ELR (cell line): ENCODE measurements around the gene MRPL55.
A peak's percentile ranks its signal among the peaks of the same experiment; 100 is the strongest.

Experiments used
- DNase-seq: peaks from one replicate; pipeline ENCODE4 v3.0.0-alpha.2; 2015; ENCODE audit warnings: low read depth

The MRPL55 gene

DNA sequence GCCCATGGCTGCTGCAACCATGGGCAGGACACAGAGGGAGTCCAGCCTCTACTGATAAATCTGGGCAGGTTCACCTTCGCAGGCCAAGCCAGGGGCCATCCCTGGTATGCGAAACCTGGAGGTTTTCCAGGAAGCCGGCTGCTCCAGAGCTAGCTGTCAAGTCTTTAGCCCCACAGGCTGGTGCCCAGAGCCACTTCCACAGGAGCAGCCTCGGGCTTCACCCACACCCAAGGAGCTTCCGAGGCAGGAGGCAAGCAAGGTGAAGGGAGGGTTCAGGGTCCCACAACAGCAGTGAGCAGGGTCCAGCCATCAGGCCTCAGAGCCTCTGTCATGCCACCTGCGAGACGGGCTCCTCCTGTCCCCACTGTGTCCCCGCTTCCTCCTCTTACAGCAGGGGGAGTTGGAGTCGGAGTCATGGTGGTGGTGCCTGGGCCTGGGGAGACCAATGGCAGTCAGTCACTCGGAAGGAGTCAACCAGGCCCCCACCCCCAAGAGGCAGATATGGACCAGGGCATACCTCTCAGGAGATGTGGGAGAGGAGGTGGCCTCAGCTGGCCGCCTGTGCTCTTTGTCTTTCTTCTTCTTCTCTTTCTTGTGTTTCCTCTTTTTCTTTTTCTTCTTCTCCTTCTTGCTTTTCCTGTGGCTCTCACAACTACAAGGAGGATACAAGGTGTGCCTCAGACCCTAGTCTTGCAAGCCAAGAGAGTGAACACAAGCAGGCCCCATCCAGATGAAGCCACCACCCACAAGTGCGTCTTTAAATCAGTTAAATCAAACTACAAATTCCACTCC is 8.1 kb downstream of the MRPL55 start:
- DNase-seq, result no peak

- no peak for DNase-seq
Measured at GRCh38 chr1:228099331-228099732, 9.8 kb downstream of the MRPL55 start.

GRCh38 chr1:228098323-228098931 is 10.7 kb downstream of the MRPL55 start:
- no peak for DNase-seq

DNA sequence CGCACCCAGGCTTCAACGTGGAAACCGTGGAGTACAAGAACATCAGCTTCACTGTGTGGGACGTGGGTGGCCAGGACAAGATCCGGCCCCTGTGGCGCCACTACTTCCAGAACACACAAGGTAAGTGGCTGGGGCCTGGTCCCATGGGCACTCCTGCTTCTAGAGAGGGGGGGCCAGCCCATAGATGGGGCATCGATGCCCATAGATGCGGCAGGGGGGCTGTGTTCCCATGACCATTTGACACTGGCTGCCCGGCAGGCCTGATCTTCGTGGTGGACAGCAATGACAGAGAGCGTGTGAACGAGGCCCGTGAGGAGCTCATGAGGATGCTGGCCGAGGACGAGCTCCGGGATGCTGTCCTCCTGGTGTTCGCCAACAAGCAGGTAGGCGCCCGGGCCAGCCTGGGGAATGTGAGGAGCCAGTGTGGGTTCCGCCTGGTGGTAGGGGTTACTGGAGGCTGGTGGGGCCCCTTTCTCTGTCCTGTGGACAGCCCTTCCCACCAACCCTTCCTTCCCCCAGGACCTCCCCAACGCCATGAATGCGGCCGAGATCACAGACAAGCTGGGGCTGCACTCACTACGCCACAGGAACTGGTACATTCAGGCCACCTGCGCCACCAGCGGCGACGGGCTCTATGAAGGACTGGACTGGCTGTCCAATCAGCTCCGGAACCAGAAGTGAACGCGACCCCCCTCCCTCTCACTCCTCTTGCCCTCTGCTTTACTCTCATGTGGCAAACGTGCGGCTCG is 11.6 kb downstream of the MRPL55 start:
- no peak for DNase-seq

DNA sequence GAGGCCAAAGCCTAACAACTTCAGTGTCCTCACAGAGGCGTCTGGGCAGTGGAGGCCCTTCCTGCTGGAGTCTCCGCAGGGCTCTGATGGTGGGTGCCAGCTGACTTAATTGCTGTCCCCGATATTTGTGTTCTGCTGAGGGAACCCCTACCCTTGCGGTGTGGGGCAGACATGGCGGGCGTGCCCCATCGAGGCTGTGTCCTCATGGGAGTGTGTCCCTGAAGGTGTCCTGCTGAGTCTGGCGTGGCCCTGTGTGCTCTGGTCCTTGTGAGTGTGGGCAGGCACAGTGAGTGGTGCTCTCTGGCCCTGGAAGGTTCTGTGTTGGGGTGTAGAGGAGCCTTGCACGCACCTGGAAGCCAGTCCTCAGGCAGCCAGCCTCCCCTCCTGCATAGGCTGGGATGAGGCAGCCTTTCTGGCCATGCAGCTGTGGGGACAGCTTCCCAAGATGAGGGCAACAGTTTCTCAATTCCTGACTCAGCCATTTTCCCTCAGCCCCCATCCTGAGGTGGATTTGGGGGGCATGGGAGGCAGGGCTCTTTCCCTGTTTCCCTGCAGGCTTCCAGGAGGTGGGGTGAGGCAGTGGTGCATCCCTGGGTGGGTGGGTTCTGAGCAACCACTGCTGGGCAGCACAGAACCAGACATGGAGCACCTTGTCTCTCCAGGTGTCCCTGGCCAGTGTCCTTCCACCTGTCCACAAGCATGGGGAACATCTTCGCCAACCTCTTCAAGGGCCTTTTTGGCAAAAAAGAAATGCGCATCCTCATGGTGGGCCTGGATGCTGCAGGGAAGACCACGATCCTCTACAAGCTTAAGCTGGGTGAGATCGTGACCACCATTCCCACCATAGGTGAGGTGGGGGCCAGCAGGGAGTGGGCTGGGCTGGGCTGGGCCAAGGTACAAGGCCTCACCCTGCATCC is 12.4 kb downstream of the MRPL55 start:
- no peak for DNase-seq

DNA sequence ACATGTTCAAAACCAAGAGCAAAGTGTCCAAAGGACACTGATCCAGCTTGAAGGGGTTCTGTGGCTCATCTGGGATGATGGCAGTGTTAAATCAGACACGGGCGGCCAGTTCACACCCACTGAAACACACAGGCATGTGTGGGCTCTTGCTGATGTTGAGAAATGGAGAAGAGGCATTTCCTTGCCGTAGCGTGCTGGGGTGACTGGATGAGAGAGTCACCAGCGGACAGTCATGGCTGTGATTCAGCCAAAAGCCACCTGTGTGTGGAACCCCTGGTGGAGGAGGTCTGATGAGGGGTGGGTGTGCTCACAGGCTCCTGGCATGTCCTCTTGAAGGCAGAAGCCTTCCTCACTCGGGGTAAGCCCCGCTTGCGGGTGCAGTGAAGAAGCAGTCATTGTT is 13.2 kb downstream of the MRPL55 start:
- DNase-seq, result peak; percentile 51

- no peak for DNase-seq
Measured at GRCh38 chr1:228095161-228095560, 13.9 kb downstream of the MRPL55 start.

DNA sequence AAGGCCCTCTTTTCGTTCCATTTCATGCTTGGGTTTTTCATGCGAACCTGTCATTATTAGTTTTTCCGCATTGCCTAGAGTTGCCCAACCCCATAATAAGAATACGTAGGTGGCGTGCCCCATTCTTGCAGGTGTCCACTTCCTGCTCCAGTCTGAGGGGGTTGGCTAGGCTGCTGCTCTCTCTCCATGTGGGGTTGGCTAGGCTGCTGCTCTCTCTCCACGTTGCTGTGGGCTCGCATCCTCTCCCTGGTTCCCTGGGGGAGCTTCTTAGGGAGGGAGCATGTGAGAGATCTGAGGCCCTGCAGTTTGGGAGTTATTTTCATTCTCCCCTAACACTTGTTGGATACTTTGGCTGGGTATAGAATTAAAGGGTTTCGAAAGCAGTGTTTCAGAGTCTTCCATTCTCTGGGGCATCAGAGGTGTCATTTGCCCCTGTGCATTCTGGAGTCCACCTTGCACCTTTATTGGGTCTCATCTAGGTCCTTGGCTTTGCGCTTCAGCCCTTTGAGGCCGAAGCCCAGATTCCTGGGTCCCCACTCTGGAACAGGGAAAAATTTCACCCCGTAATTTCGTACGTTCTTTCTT is 14.6 kb downstream of the MRPL55 start:
- no peak for DNase-seq

- DNase-seq, result no peak
Measured at GRCh38 chr1:228093050-228093906, 15.8 kb downstream of the MRPL55 start.

DNA sequence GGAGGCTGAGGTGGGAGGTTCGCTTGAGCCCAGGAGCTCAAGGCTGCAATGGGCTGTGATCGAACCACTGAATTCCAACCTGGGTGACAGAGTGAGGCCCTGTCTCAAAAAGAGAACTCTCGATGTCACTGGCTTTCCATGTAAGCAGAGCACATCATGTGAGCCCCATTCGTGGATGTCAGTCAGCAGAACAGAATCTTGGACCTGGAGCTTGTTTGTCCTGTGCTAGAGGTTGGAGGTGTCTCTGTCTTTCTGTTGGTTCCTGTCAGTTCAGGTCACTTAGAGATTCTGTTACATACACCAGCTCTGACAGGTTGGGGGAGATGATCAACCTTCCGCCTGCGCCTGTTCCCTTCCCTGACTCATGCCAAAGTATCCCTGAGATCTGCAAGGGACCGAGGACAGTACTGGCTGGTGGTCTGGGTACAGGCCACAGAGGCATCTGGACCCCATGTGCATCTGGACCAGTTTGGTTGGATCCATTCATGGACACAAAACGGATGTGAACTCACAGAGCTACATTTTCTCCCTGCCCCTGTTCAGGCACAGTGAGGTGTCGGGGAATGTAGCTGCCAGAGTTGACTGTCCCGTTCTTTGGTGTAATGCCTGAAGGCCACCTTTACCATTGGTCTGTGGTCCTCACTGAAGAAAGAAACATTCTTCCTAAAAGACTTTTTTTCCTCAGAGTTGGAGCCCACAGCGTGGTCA is 16.6 kb downstream of the MRPL55 start:
- no peak for DNase-seq

DNA sequence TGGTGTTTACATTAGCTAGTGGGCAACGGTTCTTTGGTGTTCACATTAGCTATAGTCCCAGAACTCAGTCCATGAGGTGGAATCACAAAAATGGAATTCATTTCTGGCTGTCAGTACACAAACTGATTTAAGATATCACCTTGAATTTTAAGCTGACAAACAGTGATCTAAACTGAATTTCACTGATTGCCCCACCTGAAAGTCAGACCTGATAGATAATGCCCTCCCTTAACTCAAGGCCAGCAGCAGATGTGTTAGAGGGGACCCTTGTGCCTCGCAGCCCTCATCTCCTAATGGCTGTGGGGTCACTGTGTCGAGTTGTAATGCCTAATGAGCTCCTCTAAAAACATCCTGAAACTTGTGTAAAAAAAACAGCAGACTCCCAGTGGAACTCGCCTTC is 18.0 kb downstream of the MRPL55 start:
- DNase-seq, result no peak

- DNase-seq, result peak; percentile 43
Measured at GRCh38 chr1:228090613-228091081, 18.5 kb downstream of the MRPL55 start.

DNA sequence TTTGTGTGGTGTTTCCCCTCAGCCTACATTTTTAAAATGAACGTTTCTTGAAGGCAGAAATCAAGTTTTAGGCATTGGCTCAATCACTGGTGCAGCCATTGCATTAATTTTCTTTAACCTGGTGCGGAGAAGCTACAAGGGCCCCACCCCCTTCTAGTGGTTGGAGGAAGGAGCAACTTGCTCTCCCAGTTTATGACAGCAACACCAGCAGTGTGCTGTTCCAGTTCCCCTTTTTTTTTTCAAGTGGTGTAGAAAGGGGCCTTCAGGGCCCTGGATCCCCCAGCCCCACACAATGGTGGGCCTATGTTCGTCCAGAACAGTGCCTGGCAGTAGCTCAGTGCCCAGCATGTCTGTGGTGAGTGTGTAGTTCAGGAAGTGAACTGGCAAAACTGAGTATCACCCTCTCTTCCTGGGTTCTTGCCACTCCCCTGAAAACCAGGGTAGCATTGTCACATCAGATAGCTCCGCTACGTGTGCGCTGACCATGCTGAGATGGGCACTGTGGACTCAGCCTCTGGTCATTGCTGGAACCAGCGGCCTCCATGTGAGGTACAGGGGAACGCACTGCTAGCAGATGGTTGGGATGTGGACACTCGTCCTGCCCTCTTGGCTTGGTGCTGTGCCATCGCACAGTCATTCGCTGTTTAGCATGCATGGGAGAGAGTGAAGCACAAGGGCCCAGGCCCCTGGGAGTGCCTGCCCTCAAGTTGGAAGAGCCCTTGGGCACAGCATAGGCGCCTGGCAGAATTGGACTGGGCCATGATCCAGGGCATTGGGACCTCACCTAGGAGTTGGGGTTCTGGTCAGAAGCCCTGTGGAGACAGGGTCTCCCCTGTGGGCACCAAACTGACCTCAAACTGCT is 19.3 kb downstream of the MRPL55 start:
- DNase-seq, result no peak

DNA sequence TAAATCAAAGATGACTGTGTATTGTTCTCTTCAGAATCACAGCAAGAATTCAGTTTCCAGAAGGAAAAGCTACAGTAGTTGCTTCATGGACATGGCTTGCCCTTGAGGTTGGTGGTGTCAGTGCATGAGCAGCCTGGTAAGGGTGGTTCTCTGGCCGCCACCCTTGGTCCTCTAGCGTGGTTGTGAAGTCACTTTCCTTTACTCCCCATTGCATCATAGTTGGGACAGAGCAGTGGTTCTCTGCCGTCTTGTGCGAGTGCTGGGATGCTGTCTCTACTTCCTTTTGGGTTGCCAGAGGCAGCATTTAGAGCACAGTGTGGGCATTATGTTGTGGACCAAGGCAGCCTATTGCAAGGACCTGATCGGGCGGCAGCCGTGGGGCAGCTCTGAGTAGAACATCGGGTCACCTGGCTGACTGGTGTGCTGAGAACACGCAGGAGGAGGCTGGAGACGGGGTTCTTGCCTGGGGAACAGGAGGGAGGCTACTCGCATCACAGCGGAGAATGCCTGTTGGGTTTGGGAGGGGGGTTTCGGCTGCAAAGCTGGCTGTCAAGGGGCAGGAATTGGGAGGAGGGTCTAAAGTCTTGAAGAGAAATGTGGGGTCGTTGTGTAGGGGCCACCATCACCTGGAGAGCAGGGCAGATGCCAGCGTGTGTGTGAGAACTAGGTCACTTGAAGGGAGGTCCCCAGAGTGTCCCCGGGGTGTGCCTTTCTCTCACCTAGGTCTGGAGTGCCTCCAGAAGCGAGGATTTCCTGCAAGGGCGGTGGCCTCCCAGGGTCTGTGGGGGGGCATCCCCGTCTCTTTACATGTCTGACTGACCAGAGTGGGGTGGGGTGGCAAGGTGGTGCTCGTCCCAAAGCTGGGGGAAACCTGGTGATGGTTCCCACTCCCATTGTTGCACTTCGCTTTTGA is 20.3 kb downstream of the MRPL55 start:
- DNase-seq, result no peak

DNA sequence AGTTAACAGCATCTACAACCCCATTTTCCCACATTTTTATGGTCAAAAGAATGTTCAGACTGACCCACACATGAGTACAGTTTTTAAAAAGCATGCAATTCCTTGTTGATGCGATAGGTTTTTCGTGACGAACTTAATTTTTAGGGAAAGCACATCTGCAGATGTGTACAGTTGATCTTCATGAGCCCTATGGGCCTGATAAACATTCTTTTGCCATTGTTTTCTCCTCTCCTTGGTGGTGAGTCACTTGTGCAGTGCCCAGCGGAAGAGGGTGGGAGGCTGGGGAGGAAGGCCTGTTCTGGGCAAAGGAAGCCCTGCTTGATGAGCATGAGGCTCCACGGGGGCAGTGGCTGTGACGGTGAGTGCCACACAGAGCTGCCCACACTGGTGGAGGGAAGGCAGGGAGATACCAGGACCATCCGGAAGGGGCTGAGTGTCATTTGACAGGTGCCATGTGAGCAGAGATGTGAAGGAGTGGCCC is 21.3 kb downstream of the MRPL55 start:
- peak; percentile 92 for DNase-seq

- peak; percentile 83 for DNase-seq
Measured at GRCh38 chr1:228085287-228085951, 23.7 kb downstream of the MRPL55 start.

DNA sequence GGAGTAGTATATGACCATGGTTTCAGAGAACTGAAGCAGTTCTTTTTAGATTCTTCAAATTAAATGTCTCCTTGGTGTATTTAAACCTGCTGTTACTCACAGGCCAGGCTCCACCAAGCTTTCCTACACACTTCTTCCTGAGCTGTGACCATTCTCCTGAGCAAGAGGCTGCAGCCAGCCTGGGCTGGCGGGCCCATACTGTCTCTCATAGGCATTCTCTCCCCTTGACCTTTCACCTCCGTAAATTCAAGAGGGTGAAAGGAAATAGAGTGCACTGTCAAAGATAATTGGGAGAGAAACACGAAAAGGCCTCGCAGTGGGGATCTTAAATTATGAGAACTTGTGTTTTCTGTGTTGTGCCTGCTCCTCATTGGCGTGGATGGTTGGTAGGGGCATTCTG is 24.3 kb downstream of the MRPL55 start:
- no peak for DNase-seq
